Measurements from ENCODE around the gene BLOC1S5.
"Not testable (repeated sequence)": the region's sequence is repeated elsewhere in the genome, so short reads cannot be mapped to it uniquely, and the experiment has no call there.

Gene BLOC1S5

DNA sequence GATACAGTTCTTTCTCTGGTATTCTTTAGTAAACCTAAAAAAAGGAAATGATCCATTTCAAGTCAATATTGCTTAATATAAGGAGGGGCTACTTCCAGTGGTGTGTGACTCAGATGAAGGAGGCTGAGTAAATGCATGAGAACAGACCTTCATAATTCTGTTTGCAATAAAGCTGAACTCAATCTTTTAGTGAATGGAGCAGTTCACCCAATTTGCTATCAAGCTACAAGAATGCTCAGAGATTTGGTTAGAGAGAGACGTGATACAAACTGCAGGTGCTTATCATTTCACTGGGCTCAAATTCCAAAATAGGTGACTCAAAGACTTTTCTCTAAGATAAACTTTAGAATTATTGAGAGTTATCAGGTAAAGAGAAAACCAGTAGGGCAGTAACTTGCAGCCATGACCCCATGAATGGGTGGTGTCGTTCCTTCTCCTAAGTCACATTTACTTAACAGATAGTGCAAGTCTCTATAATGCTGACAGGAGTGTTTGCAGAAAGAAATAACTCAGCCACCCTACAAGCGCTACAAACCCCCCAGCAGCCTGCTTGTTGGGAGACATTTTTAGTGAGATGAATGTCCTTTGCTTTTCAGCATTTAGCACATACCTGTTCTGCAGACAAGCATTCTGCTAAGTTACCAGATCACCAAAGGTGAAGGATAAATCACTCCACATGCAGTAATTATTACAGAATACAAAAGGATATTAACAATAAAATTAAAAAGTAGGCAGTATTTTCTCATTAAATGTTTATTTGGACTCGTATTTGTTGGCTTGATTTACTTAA lies 16.4 kb upstream of the BLOC1S5 start:
- no peak for DNase-seq

DNA sequence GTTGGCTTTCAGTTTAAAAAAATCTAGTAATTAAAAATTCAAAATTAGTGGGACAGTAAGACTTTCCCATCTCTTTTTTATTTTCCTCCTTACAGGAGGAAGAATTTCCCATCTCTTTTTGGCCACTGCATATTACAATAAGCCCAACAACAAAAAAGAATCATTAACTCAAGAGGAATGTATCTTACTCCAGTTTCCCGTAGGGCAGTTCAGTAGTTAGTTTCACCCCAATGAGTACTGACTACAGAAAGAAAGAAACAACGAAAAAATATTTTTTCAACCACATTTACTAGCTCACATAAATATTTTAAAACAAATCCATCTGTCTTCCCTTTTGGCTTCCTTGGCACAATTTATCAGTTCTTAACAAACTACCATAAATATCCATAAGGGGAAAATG lies 14.9 kb upstream of the BLOC1S5 start:
- DNase-seq = no peak

DNA sequence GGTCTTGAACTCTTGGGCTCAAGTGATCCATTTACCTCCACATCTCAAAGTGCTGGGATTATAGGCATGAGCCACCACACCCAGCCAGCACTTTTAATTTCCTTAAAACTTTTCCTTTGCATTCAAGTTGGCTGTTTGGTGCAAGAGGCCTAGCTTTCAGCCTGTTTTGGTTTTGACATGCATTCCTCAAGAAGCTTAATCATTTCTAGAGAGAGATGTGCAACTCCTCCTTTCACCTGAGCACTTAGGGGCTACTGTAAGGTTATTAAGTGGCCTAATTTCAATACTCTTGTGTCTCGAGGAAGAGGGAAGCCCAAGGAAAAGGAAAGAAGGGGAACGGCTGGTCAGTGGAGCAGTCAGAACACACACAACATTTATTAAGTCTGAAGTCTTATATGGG lies 13.8 kb upstream of the BLOC1S5 start:
- DNase-seq = no peak

DNA sequence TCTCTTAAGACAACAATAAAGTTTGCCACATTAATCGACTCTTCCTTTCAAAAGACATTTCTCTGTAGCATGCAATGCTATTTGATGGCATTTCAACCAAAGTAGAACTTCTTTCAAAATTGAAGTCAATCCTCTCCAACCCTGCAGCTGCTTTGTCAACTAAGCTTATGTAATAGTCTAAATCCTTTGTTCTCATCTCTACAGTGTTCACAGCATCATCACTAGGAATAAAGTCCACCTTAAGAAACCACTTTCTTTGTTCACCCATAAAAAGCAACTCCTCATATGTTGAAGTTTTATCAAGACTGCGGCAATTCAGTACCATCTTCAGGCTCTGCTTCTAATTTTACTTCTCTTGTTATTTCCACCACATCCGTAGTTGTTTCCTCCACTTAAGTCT lies 11.5 kb upstream of the BLOC1S5 start:
- DNase-seq = no peak

DNA sequence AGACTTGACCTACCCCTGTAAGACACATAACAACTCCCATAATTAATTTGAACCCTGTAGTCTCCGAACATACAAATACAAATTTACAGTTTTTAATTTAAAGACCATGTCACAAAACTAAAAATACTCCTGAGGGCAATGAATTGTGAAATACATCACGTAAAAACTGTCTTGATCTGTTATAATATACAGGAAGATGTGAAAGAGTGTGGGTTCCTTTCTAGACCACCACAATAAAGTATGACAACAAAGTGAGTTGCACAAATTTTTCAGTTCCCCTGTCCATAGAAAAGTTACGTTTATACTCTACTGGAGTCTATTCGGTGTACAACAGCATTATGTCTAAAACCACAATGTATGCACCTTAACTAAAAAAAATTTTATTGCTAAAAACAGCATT lies 11.0 kb upstream of the BLOC1S5 start:
- no peak for DNase-seq

DNA sequence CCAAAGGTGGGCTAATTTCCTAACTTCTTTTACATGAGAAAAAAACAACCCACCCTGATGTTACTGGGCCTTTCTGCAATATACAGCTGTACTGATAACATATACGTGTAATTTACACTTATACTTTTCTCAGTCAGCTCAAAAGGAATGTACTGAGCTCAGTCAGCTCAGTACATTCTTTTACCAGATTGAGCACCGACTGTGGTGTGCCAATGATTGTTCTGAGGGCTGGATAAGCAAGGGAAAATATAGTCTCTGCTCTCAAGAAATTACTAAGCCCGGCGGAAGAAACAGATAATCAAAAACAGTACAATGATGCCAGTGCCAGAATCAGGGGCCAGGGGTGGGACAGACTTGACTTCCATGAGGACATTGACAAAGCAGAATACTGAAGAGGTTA lies 10.0 kb upstream of the BLOC1S5 start:
- DNase-seq = no peak

DNA sequence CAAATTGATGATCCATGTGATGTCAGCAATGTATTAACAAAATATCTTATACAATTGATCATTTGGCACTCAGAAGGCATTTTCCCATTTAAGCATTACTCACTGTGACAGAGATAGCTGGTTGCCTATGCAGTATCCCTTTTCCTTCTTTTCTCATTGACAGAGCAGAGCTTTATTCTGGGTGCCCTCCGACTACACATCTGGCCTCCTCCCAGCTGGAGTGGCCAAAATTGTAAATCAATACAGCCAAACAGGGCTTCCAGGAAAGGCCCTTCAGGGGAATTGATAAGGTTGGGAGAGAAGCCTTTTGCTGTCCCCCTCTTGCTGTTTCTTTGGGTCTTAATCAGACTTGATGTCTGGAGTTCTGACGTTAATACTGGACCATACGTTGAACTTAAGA lies 9.6 kb upstream of the BLOC1S5 start:
- DNase-seq = no peak

DNA sequence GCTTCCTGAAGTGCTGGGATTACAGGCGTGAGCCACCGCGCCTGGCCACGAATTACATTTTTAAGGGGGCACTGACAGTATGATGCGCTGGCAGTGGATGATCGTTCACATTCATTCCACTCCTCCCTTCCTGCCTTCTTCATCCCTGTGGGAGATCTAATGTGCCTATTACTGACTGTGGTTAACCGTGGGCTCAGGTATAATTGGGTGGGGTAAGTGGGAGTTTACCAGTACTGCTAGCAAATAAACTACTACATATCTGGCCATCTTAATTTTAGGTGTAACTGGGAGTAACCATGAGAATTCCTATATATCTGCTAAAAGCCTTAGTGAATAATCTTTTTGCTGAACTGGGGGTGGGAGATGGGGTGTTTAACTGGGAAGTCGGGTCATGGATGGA lies 6.5 kb upstream of the BLOC1S5 start:
- DNase-seq = no peak

DNA sequence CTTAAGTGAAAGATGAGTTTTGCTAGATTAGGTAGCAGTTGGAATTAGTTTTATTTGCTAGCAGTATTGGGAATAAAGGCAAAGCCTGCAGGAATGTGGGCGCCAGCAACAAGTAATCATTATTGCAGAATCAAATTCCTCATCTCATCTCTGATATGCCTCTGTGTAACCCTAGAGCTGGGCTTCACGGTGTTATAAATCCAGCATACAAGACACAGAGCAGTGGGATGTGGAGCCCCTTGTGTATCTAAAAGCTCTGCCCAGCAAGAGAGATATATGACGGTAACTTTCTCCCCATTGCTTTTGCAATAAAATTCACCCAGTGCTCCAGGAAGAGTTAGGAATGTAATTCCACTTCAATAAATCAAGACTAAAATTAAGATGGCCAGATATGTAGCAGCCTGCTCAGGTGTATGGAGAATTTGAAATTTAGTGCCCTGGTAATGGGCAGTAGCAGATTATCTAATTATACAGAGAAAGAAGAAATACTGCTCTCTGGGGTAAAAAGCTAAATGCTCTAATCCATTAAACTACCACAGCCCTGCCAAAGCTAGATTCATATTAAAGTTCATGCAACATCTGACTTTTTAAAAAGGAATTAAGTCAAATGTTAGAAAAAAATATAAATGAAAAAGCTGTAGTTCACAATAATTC lies 5.6 kb upstream of the BLOC1S5 start:
- DNase-seq = no peak

DNA sequence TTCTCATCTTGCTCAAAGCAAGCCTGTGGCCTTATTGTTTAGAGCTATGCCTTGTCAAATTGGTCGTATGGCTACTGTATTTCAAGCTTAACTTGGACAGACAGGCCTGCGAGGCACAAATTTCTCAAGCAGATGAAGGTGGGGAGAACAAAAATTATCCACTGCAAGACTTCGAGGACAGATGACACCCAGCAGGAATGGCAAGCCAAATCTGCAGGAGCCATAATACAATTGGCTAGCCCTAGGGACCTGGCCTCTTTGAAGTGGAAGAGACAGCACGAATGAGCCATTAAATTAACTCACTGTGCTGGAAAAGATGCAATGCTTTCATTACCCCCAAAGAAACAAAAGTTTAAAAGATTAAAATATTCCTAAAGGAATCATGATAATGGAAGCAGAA lies 5.0 kb upstream of the BLOC1S5 start:
- DNase-seq = no peak

DNA sequence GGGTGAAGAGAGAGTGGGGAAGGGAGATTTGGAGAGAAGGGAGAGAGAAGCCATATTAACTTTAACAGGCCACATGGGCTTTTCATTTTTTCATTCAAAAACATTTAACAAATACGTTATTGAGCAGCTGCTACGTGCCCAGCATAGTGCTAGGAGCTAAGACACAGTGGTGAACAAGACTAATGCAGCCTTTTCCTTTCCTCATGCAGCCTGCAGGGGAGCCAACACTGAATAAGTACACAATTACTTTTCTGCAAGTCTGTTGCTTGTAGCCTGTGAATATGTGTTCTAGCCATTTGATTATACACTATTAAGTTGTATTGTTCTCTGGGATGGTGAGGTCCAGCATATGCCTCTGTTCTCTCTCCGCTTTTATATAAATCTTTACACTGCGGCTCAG lies 1.9 kb upstream of the BLOC1S5 start:
- DNase-seq = no peak

DNA sequence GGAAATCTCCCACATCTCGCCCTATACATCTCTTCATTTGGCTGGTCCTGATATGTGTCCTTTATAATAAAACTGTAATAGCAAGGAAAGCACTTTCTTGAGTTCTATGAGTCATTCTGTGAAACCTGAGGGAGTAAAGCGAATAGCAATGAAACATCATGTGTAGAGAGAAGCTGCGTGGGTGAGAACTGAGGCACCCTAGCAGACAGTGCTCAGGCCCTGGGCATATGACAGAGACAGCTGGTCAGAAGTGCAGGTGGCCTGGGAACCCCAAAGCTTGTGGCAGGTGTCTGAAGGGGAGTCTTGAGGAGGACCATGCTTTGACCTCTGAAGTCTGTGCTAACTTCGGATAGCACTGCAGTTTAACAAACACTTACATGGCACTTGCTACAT lies 1.3 kb upstream of the BLOC1S5 start:
- DNase-seq = no peak

DNA sequence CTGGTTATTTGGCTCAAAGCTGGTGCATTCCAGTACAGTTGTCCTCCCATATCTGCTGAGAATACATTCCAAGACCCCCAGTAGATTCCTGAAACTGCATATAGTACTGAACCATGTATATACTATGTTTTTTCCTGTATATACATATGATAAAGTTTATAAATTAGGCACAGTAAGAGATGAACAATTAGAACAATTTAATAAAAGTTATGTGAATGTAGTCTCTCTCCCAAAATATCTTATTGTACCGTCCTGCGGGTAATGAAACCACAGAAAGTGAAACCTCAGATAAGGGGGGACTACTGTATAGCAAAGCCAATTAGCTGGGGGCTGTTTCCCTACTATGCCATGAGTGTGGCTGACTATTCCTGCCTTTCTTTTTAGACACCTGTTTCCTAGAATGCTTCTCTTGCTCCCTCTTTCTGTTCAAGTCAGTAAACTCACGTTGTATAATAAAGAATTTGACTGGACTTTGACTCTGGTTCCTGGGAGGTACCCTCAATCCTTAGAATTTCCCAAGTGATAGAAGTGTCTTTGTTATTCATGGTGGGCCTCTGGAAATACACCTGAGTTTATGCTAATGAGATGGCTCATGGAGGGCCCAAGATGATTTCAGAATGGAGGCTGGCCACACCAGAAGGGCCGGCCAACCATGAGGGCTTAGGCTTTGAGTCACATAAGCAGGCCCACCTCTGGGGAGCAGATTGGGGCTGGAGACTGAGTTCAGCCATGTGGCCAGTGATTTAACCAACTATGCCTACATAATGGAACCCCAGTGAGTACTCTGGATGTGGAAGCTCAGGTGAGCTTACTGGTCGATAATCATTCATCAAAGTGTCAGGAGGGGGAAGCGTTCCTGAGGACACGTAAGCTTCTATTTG lies 689 bp upstream of the BLOC1S5 start:
- no peak for DNase-seq

DNA sequence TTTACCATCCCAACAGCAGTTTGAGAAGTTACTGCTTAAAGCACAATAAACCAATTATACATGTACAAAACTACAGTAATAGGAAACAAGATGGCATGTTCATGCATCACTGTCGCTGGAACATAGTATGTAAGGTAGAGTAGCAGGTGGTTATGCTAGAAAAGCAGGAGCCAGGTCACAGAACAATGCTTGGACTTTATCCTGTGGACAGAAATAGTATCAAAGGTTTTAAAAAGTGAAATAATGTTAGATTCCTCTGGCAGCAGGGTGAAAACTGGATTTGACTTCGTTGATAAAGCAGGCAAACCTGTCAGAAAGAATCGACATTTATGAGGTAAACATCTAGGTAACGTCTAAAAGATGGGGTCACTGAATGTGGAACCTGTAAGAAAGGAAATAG lies 2.5 kb downstream of the BLOC1S5 start:
- no peak for DNase-seq

DNA sequence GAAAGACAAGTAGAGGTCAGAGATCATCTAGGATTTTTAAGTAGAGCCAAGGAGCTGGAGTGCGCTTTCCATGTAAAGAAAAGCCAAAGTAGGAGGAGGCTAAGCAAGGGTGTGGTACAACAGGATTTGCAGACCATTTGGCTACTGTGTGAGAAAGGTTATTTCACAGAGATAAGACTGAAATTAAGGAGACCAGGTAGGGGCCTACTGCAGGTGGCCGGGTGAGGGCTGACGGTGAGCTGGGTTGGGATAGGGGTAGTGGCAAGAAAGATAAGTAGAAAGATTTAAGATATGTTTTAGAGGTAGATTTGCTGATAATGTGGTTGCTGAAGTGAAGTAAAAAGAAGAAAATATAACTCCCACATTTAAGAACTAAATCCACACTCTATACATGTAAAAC lies 3.8 kb downstream of the BLOC1S5 start:
- DNase-seq = no peak

DNA sequence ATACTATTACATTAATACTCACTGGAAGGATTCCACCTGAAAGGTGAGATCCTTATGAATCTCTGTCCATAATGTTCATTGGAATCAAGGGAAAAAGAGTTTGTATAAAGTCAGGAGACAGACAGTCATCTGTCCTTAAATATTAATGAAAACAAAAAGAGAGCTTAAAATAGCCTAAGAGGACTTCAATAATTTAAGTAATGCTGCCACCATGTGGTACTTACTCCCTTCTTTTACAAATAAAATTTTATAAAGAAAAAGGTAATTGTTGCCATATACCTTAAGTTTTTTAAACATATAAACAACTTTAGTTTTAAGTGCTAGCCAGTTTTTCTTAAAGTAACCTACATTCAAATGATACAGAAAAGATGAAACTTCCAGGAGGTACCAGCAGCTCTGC lies 5.1 kb downstream of the BLOC1S5 start:
- no peak for DNase-seq

DNA sequence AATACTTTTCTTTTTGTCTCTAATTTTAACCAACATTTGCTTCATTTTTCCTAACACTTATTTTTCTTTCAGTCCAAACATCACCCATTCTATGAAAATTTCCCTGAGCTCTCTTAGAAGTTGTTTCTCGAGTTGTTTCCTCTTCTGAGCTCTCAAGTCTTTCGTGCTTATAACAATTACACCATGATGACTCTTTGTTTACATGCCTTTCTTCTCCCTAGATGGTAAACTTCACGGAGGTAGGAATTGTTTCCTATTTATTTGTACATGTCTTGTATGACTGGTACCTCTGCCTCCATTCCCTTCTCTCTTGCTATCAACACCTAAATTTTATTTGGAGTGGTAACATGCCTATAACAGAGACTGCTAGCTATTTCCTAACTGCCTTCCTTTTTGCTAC lies 6.4 kb downstream of the BLOC1S5 start:
- no peak for DNase-seq

DNA sequence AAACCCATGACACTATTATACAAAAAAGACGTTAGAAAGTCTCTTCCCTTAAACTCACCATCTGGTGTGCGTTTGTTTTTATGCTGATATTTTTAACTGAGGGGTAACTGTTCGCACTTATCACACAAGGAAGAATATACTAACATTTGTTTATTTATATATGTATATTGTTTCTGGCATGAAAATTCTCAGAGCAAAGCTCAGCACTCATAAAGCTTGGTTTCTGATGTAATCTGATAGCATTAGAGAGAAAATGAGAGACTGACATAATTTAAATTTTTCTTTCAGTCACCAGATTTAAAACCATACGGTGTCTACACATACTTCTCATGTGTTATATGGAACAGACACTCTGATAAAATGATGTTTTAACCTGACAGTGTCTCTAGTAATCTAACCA lies 6.9 kb downstream of the BLOC1S5 start:
- DNase-seq = no peak

DNA sequence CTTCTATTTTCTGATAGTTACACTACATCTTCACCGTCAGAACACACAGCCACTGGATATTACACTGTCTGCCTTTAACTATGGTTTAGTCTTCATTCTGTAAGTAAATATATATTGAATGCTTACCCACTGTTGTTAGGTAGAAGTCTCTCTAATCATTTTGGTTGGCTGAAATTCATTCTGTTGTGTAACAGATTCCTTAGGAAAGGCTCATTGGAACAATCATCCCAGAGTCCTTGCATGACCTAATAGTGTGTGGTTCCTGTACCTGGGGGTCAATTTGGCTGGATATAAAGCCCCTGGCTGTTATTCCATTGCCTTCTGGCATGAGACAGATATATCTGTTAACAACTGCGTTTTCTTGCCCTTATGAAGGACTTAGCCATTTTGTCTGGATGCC lies 9.9 kb downstream of the BLOC1S5 start:
- no peak for DNase-seq

DNA sequence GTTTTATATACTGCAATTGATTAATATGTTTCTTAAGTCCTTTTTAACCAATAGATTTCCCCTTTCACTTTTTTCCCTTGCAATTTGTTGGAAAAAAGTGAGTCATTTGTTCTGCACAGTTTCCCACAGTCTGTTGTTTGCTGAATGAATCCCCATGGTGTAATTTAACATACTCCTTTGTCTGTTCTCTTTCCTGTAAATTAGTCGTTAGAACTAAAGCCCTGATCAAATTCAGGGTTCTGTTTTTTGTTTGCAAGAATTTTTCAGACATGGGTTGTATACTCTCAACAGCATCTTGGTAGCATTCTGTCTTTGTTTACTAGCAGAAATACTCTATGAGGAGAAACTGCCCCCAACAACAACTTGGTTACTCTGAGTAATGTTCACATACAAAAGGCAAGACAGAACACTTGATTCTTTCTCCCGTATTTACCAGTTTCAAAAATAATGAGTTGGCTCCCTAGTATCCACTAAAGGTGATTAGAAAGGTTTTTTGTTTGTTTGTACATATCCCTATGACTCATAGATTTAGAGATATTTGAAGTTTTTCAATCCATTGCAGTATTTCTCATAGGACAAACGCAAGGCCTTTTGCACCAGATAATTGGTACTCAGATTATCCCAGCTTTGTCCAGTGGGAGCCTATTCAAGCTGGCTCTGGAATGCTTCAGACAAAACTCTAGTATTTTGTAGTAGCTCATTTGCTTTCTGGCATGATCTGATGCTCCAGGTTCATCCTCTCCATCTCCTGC lies 16.5 kb downstream of the BLOC1S5 start:
- no peak for DNase-seq

DNA sequence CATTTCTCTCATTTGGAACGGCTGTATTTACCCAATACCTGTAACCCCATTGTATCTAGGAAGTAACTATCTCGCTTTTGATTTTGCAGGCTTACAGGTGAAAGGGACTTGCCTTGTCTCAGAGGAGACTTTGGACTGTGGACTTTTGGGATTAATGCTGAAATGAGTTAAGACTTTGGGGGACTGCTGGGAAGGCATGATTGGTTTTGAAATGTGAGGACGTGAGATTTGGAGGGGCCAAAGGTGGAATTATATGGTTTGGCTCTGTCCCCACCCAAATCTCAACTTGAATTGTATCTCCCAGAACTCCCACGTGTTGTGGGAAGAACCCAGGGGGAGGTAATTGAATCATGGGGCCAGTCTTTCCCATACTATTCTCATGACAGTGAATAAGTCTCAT lies 18.4 kb downstream of the BLOC1S5 start:
- DNase-seq = not testable (repeated sequence)

DNA sequence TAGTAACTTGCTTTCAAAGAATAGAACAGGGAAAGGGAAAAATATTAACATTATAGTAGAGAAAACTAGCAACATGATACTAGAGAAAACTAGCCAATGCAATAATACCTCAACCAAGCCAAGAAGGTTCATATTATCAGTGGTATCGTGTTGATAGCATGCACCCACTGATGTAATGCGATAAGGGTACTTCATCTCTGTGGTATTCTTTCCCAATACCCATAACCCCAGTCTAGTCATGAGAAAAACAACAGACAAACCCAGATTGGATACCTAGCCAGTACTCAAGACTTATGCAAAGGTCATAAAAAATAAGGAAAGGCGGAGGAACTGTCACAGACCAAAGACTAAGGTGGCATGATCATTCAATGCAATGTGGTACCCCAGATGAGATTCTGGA lies 21.0 kb downstream of the BLOC1S5 start:
- no peak for DNase-seq

DNA sequence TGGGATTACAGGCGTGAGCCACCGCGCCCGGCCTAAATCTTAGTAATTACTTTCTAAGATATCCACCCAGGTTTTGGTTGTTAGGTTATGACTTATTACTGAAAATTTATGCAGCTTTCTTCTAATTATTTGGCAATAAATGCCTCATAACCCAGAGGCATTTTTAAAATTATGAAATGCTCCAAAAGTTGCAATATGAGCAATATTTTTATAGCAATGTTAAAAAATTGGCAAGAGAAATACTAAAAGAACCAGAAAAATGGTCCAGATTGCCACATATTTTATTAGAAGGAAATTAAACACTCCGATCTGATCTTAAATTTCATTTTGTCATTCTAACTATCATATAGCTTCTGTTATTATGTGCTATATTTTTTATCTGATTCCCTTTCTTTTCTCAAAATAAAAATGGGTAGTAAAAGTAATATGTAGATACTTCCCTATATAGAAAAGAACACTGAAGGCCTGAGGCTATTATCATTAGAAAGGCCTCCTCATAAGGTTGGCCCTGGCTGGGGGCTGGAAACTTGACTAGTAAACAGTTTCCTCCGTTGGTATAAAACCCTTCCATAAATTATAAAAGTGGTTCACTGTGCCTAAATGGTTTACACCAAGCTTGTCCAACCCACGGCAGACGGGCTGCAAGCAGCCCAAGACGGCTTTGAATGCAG lies 22.1 kb downstream of the BLOC1S5 start:
- DNase-seq = no peak

Data from activated CD4-positive, CD25-positive, alpha-beta regulatory T cell (primary cell).